Fibroblast of gingiva (primary cell): ENCODE measurements around the gene BPGM.
"Not testable (repeated sequence)": the region's sequence is repeated elsewhere in the genome, so short reads cannot be mapped to it uniquely, and the experiment has no call there.

Source experiments
- DNase-seq: peaks from one replicate; pipeline ENCODE4 v3.0.0-alpha.2; 2011; ENCODE audit warnings: low read depth

BPGM gene

DNA sequence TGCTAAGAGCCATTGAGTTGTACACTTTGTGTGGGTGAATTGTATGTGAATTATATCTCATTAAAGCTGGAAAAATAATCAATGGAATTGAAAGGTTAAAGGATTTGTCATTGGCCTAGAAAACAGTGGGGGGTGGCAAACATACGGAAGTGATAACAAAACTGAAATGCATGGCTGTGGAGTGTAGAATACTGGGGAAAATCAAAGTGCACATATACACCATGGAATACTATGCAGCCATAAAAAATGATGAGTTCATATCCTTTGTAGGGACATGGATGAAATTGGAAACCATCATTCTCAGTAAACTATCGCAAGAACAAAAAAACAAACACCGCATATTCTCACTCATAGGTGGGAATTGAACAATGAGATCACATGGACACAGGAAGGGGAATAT is 18.4 kb downstream of the BPGM start:
- not testable (repeated sequence) for DNase-seq

DNA sequence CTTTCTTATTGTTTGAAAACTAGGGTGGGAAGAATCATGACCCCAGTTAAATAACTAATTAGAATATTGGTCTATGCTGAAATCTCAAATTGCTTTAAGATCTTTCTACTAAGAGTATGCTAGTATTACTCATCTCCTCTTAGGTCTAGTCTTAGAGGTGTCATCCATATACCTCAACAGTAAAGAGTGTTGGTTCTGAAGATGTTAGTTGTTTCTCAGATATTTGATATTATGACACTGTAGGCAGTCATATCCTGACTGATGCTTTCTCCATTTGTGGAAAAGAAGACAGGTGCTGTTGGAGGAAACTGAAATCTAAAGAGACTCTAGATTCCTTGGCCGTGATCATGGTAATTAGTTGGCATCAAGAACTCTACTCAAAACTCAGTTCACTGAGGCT is 21.2 kb downstream of the BPGM start:
- no peak for DNase-seq

DNA sequence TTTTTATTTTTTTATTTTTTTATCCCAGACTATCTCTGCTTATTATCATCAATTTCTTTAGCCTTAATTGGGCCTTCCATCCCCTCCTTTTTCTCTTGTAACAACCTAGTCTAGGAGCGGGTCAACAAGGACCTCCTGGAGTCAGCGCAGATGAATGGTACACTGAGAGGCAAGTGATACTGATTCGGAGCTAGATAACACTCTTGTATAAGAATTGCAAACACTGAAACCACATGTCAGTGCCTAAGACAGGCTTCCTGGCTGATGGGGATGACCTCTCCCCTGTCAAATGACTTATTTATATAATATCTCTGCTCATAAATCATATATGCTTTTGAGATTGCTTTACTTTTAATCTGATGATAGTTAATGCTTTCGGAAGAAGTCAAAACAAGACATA is 22.7 kb downstream of the BPGM start:
- DNase-seq: no peak

DNA sequence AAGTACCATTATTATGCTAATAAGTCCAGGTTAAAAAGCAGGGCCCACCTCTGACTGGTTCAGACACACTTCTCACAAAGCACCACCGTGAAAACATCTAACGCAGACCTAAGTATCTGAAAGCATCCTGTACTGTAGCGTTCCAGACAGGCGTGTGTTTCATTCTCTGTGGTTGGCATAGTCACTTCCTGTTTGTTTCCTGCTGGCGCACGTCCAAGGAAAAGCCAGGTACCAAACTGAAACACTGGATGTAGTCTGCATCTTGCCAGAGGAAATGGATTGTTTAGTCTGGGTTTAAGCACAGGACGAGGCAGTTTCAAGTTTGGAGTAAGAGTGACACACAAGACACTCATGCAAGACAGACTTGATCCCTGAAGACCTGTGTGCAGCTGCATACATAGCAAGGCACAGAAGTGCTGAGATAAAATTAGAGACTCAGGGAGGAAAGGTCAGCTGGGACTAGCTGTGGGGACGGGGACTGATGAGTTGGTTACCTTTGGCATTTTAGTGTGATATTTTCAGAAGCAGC is 23.3 kb downstream of the BPGM start:
- DNase-seq: peak; percentile 36

DNA sequence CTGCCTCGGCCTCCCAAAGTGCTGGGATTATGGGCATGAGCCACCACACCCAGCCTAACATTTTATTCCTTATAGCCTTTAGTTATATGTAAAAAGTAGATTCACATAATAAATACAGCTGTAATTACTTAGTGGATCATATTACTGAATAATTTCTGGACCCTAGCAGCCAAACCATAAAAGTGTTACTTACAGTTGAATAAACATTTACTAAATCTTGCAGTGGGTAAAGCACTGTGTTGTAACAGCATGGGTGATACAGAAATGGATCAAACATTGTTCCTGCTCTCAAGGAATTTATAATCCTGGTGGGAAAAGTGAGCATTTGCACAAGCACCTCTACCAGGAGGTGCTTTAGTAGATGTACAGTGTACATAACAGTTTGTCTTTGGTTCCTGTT is 25.0 kb downstream of the BPGM start:
- DNase-seq: no peak

DNA sequence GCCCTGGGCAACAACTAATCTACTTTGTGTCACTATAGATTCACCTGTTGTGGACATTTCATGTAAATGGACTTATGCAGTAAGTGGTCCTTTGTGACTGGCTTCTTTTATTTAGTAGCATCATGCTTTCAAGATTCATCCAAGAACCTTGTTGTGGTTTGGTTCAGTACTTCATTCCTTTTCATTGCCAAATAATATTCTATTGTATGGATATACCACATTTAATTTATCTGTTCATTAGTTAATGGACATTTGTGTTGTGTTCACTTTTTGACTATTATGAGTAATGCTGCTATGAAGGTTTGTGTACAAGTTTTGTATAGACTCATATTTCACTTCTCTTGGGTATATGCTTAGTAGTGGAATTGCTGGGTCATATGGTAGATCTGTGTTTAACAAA is 27.8 kb downstream of the BPGM start:
- DNase-seq: no peak

DNA sequence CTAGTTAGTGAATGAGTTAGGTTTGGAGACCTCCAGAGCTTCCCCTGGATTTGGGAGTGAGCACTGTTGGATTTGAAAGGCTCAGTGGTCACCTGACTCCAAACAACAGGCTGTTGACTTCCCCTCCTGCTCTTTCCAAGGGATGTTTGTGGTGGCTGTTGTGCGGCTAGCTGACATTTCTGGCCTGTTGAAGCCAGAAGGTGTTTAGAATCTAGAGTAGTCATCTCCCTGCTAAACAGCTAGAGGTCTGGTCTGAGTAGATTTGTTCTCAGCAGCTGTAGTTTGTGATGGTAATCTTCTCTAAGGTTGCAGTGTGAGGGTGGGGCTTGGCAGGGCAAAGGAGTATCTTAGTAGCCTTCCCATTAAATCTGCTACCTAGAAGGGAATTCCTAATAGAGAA is 30.1 kb downstream of the BPGM start:
- no peak for DNase-seq

DNA sequence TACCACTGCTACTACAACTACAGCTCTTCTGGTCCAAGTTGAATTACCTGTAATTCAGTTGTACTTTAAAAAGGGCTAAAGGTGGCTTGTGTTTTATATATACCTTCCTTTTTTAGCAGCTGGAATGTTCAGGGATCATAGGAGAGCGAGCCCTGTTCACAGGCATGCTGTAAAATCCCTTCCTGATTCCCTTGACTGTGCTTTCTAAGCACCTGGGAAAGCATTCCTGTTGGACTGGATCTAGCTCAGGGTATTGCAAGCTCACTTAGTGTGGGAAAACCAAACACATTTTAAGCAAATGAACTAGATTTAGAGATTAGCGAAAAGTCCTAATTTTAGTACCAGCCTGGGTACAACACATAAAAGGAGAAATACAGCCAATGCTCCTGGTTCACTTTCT is 31.5 kb downstream of the BPGM start:
- no peak for DNase-seq

DNA sequence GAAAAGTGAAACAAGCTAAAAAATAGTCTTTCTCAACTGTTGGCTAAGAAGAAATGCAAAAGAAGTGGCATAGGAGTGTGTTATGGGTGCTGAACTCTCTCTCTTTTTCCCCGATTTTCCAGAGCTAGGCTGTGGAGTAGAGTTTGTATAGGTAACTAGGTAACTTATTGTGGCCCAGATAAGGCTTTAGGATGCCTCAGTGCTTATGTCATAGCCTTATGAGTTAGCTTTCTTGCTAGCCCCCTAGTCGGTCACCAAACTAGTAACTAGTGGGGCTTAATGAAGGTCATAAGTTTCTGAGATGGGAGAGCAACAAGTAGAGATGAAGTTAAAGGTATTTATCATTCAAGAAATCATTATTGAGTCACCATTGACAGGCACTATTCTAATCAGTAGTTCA is 32.4 kb downstream of the BPGM start:
- no peak for DNase-seq

DNA sequence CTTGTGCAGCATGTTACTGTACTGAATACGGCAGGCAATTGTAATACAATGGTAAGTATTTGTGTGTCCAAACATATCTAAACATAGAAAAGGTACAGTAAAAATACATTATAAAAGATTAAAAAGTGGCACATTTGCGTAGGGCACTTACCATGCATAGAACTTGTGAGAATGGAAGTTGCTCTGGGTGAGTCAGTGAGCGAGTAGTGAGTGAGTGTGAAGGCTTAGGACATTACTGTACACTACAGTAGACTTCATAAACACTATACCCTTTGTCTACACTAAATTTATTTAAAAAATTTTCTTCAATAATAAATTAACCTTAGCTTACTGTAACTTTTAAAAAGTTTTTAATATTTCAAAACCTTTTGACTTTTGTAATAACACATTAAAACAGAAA is 37.5 kb downstream of the BPGM start:
- no peak for DNase-seq

DNA sequence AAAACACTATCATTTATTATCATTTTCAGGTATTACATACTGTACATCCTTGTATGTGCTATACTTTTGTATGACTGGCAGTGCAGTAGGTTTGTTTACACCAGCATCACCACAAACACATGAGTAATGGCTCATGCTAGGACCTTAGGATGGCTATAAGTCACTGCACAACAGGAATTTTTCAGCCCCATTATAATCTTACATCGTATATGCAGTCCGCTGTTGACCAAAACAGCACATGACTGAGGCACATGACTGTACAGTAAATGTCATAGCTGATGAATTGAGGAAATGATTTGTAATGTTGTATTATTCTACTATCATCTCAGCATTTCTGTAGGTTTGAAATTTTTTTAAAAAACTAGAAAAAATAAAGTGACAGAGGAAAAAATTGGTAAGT is 38.6 kb downstream of the BPGM start:
- DNase-seq: no peak

DNA sequence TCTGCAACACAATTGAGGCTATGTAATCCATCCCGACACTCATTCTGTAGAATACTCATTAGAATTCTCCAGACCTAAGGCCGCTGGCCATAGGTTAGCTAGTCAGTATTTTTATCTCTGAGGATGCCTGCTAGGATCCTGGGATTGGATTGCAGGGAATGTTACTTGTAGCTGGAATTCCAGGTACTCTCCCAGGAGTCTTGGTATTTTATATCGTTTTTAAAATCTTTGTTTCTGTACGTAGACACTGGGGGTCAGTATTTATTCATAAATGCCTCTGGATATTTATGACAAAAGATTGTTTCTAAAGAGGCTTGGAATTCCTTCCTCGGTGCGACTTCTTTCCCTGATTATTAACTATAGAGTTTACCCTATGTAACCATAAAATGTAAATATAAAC is 40.1 kb downstream of the BPGM start:
- no peak for DNase-seq

DNA sequence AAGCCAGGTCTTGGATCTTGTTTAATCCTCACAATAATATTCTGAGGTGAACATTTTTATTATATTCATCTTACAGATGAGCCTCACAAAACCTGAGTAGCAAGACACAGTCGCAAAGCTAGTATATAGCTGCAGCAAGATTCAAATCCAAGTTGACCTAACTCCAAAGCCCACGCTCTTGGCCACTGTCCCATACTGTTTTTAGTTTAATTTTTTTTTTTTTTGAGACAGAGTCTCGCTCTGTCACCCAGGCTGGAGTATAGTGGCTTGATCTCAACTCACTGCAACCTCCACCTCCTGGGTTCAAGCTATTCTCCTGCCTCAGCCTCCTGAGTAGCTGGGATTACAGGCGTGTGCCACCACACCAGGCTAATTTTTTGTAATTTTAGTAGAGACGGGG is 42.9 kb downstream of the BPGM start:
- not testable (repeated sequence) for DNase-seq

DNA sequence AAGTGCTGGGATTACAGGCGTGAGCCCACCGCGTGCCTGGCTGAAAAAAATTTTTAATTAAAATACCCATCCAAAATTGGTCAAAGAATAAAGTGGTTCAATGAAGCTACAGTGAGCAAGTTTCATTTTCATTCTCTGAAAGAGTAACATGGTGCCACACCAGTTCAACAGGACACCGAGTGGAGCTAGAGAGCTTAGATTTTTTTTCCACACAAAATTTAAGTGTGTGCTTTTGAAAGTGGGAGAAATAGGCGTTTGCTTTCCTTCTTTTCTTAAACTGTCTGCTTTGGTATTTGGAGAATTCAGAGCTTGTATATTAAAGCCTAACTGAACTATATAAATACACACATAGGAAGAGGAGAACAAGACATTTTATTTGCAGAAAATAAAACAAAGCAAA is 43.4 kb downstream of the BPGM start:
- DNase-seq: peak; percentile 74

DNA sequence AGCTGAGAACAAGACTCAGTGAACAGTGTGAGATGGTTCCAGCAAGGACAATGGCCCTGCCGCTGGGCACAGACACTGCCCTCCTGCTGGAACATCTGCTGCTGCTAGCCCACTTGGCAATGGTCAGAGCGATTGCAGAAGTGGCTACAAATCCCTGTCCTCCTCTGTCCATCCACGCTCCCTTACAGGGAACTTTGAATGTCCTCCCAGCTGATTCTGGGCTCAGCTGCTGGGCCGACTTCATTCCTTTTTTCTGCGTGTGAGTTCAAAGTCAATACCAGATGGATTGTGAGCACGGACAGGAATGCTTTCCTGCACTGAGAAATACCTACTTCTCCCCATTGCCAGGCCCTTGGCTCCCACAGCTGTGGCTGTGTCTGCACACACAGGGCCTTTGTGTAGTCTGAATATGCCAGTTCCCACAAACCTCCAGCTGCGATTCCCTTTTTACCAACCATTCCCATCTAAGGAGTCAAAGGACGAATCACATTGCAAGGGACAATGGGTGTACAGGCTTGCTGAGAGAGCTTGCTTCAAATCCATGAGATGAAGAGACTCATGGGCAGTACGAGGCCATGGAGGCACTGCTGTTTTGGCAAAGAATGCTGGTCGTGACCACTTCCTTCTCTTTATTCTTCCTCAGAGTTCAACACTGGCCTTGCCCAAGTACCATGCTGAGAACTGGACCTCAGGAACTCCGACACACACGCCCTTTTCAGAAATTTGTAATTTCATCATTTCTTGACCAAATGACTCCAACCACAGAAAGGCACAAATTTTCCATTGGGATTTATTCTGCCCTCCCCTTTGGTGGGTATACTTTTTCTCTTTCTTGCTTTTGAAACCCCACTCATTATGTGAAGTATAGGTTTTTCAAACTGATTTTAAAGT is 44.2 kb downstream of the BPGM start:
- DNase-seq: peak; percentile 79

DNA sequence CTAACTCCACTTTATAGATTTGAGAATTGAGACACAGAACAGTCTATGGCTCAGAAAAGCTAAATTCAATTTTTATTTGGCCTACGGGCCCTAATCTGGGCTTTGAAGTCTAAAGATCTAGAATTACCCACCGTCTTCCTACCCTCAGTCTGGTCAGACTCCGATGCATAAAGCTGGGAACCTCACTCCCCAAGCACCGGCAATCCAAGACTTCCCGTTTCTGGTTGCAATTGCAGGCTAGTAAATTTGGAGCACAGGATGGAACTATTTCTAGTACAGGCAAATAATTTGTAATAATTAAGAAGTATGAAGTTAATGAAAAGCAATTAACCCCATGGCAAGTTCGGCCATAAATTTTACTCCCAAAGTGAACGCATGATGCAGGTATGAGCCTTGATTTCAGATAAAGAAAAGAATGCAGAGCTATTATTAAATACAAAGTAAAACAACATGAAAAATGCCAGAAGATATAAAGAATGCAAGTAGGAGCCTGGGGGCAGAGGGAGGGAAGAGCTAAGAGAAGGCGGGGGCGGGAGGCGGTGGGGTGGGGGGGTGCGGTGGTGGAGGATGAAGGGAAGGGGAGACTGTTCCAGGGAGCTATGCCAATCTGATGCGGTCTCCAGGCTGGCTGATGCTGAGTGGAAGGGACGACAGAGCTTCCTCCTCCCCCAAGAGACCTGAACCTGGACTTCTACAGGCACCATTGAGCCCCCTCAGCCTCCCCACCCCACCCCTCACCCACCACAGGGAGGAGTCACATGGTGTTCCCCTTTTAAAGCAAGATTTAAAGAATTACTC is 45.1 kb downstream of the BPGM start:
- peak; percentile 80 for DNase-seq

DNA sequence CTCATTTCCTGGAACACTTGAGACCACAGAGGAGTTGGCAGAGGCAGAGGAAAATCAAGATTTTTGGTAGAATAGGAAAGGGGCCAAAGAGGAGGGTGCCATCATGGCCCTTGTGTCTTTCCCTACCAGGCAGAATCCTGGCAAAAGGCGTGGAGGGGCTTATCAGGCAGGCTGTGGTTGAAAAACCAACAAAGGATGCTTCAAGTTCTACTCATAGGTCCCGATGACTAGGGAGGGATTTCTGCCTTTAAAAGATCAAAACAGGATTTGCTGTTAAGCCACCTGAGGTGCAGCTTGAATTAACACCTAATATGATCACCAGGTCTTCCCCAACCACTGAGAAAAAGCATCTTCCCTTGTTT is 45.7 kb downstream of the BPGM start:
- no peak for DNase-seq

DNA sequence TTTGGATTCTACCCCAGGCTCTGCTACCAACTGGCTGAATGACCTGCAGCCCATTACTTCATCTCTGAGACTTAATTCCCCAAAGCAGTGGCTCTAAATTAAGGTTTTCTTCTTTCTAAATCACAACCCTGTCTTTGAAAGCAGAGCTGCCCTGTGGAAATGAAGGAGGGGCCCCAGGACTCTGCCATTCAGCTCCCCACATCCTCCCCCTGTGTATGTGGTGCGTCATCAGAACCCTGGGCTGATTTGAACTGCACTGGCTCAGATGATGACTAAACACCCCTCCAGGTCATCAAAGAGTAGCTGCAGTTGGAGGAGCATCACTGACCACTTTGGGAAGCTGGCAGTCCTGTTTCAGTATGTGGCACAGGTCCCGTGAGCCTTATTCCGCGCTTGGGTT is 46.6 kb downstream of the BPGM start:
- peak; percentile 99 for DNase-seq

DNA sequence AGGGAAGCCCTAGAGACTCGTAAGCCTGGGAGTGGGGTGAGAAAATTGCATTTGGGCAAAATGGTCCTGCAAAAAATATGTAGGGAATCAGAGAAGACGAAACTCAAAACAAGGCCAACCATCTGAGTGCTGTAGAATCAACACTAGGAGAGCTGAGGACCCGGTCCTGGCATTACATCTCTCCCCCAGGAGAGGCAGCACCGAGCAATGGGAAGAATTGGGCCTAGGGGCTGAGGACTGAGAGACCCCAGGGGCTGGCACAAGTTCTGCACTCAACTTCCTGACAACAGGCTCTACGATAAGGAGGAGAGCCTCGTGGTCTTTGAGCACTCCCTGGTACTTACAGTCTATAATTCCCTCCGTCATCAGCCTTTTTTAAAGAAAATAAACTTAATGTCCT is 47.6 kb downstream of the BPGM start:
- DNase-seq: no peak

DNA sequence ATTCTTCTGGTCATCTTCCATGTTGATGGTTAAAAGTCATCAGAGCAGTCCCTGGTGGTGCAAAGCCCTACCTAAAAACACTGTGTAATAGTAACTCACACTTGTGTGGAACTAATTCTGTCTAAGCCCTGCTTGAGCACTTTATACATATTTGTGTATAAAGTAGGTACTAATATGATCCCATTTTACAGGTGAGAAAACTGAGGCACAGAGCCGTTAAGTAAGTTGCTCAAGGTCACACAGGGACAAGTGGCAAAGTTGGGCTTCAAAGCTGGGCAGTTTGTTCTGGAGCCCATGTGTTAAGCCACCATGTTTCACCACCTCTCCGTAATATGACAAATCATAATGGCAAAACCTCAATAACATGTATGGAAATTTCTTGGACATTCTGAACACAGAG is 48.1 kb downstream of the BPGM start:
- DNase-seq: no peak

DNA sequence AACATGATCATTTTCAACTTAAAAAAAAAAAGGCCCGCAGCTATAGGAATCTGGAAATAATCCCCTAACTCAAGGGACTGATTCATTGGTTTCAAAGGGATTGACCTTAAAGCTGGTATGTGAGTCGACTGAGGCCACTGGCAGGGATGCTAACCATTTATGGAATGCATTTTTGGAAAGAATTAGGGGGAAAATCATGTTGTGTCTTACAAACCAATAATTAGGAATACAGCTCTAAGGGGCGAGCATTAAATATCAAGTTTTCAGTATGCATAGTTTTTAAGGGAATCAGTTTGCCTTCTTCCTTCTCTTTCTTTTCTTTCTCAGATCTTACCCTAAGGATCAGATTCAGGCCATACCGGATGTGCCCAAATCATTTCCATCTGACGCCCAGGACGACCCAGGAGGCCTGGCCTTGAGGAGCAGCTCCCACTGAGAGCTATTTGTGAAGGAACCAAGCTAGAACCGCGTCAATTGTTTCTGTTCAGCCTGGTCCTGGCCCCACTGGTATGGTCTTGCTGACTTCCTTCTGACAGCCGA is 48.7 kb downstream of the BPGM start:
- peak; percentile 99 for DNase-seq

DNA sequence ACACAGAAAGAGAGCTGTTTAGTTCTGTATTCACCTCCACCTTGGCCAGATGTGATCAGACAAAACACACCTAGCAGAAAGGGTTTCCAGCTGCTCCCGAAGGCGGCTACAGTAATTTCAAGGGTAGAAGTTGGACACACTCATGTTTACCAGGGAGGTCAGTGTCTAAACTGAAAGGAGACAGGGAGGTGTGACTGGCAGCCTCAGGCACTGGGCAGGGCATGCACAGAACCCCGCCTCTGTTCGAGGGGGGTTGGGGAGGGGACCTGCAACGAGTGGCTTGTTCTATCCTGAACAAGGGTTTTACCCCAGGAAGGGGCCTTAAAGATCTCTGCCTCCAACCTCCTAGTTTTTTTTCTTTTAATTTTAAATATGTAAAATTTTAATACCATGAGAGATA is 49.6 kb downstream of the BPGM start:
- no peak for DNase-seq
